Measurements from ENCODE around the gene ADSL. TPM values are rescaled to one million over a fixed set of nuclear protein-coding genes. Genes with fewer than 3 reads are reported as not detected.

The ADSL gene
- total RNA-seq, 1 experiment from 2014 or later: 126 TPM

DNA sequence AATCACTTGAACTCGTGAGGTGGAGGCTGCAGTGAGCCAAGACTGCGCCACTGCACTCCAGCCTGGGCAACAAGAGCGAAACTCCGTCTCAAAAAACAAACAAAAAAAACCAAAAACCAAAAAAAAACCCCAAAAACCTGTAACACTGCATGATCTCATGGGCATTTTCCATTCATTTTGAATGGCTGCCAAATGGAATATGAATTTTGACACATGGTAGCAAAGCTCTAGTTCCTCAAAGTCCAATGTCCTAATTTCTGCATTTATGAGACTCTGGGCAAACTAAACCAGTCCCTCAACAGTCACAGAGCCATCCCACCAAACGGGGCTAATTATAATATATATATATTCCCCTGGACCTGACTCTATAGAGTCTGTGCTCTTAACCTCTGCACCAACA, 85.9 kb downstream of the ADSL start (continued):
- TF ChIP-seq CBX3 (IDR thresholded peaks at IDR 0.05; ENCODE audit: low read depth) (no peak), POLR2A (IDR thresholded peaks at IDR 0.05; ENCODE audit: borderline replicate concordance, extremely low read depth, insufficient read depth, insufficient read length) (no peak), SP1 (IDR thresholded peaks at IDR 0.05; ENCODE audit: low read depth) (no peak), CEBPB (IDR thresholded peaks at IDR 0.05; ENCODE audit: low read depth) (no peak), RAD21 (IDR thresholded peaks at IDR 0.05; ENCODE audit: low read depth) (no peak), ZFX (IDR thresholded peaks at IDR 0.05) (no peak), YY1 (IDR thresholded peaks at IDR 0.05; ENCODE audit: extremely low read depth, insufficient replicate concordance, low read depth, low read length) (no peak), EZH2 (IDR thresholded peaks at IDR 0.05) (no peak), JUND (IDR thresholded peaks at IDR 0.05) (no peak), FOSL1 (IDR thresholded peaks at IDR 0.05; ENCODE audit: low read depth) (no peak)
- TF ChIP-seq, protein P1, sequence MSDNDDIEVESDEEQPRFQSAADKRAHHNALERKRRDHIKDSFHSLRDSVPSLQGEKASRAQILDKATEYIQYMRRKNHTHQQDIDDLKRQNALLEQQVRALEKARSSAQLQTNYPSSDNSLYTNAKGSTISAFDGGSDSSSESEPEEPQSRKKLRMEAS (IDR thresholded peaks at IDR 0.05): no peak
- TF ChIP-seq, protein P2, sequence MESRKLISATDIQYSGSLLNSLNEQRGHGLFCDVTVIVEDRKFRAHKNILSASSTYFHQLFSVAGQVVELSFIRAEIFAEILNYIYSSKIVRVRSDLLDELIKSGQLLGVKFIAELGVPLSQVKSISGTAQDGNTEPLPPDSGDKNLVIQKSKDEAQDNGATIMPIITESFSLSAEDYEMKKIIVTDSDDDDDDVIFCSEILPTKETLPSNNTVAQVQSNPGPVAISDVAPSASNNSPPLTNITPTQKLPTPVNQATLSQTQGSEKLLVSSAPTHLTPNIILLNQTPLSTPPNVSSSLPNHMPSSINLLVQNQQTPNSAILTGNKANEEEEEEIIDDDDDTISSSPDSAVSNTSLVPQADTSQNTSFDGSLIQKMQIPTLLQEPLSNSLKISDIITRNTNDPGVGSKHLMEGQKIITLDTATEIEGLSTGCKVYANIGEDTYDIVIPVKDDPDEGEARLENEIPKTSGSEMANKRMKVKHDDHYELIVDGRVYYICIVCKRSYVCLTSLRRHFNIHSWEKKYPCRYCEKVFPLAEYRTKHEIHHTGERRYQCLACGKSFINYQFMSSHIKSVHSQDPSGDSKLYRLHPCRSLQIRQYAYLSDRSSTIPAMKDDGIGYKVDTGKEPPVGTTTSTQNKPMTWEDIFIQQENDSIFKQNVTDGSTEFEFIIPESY (IDR thresholded peaks at IDR 0.05; ENCODE audit: extremely low read depth, insufficient replicate concordance, low read length): no peak

DNA sequence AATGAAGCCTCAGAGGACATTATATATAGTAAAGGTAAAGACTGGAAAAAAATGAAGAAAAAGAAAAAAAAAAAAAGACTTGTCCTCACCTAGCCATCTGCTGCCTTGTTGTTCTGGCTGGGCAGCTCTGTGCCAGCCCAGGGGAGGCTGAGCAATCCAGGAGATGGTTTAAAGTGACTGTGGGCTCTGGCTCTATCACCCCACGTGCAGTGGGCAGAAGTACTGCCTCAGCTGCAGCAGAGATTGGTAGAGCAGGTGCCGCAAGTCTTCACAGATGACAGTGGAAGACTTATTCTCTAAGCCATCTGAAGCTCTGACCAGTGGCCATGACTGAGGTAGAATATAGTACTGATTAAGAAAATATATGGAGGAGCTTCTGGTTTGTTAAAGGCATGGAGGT, 86.3 kb downstream of the ADSL start:
- Histone ChIP-seq H3K9ac (ENCODE audit: low read length) (no peak overlapping the region), H3K9me2 (ENCODE audit: insufficient read depth) (no peaks in the 10 kb centered on the region), H3K4me2 (ENCODE audit: low read length) (no peak overlapping the region), H3K4me1 (ENCODE audit: control insufficient read depth in 1 of 2, insufficient read depth in 2 of 2, low read length in 2 of 2) (peaks cover 0 to 2% of the 10 kb centered on the region in 2 experiments; a peak in 1 of 4 replicates), H3K27ac (ENCODE audit: low read depth, low read length) (no peak overlapping the region), H2AFZ (ENCODE audit: low read depth, low read length, poor library complexity, severe bottlenecking) (no peak overlapping the region), H3K4me3 (replicated peaks in 1 of 2; ENCODE audit: low read depth in 1 of 2, low read length in 2 of 2) (no peak overlapping the region), H3K79me2 (ENCODE audit: insufficient read depth, low read length) (0 out of 2 replicates have a peak, but pooled peaks cover 3% of the 10 kb centered on the region), H3K36me3 (ENCODE audit: control insufficient read depth in 1 of 2, insufficient read depth in 2 of 2, low read length in 2 of 2) (peaks cover 0 to 4% of the 10 kb centered on the region in 2 experiments; a peak in 1 of 4 replicates), H3K9me3 (ENCODE audit: control insufficient read depth in 1 of 2, insufficient read depth in 1 of 2, low read depth in 1 of 2, low read length in 2 of 2) (no peaks in the 10 kb centered on the region), H4K20me1 (ENCODE audit: insufficient read depth) (no peaks in the 10 kb centered on the region), H3K27me3 (ENCODE audit: insufficient read depth, low read length) (no peaks in the 10 kb centered on the region)
- intact Hi-C loops (cut with micrococcal nuclease): loop anchor here (10.0 kb wide), 1 partner anchor 332 kb away; no protein-coding TSS in a partner anchor
- BruUV-seq (replicated peaks): no TSS peak
- ChIA-PET POLR2A (no interaction called here), RAD21 (ENCODE audit: low non-redundant PET in 1 of 2, low total read pairs in 2 of 2, uncharacterized antibody in 2 of 2, unreplicated experiment in 2 of 2) (no interaction called here), CTCF (no interaction called here)
- no peak for ATAC-seq
- DNase-seq (ENCODE audit: low read depth, low spot score): no peak
- TF ChIP-seq, protein P3, sequence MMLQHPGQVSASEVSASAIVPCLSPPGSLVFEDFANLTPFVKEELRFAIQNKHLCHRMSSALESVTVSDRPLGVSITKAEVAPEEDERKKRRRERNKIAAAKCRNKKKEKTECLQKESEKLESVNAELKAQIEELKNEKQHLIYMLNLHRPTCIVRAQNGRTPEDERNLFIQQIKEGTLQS (IDR thresholded peaks at IDR 0.05): no peak
- TF ChIP-seq CEBPB (IDR thresholded peaks at IDR 0.05; ENCODE audit: low read depth) (no peak), EZH2phosphoT487 (IDR thresholded peaks at IDR 0.05; ENCODE audit: borderline replicate concordance) (no peak), RAD21 (IDR thresholded peaks at IDR 0.05; ENCODE audit: low read depth) (no peak)
- TF ChIP-seq, protein P2 (IDR thresholded peaks at IDR 0.05; ENCODE audit: extremely low read depth, insufficient replicate concordance, low read length): no peak
- TF ChIP-seq, protein P4, sequence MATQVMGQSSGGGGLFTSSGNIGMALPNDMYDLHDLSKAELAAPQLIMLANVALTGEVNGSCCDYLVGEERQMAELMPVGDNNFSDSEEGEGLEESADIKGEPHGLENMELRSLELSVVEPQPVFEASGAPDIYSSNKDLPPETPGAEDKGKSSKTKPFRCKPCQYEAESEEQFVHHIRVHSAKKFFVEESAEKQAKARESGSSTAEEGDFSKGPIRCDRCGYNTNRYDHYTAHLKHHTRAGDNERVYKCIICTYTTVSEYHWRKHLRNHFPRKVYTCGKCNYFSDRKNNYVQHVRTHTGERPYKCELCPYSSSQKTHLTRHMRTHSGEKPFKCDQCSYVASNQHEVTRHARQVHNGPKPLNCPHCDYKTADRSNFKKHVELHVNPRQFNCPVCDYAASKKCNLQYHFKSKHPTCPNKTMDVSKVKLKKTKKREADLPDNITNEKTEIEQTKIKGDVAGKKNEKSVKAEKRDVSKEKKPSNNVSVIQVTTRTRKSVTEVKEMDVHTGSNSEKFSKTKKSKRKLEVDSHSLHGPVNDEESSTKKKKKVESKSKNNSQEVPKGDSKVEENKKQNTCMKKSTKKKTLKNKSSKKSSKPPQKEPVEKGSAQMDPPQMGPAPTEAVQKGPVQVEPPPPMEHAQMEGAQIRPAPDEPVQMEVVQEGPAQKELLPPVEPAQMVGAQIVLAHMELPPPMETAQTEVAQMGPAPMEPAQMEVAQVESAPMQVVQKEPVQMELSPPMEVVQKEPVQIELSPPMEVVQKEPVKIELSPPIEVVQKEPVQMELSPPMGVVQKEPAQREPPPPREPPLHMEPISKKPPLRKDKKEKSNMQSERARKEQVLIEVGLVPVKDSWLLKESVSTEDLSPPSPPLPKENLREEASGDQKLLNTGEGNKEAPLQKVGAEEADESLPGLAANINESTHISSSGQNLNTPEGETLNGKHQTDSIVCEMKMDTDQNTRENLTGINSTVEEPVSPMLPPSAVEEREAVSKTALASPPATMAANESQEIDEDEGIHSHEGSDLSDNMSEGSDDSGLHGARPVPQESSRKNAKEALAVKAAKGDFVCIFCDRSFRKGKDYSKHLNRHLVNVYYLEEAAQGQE (IDR thresholded peaks at IDR 0.05; ENCODE audit: low read depth): no peak

Measured in HCT116 (cell line).